Thyroid gland (tissue), 4 donors: ENCODE data around the gene EHD2. TPM values are rescaled to one million over a fixed set of nuclear protein-coding genes. Genes with fewer than 3 reads are reported as not detected.

Experiments
- DNase-seq, 2 donors: peaks; one replicate each; pipeline ENCODE4 v3.0.0-alpha.2; 2019
- H3K27ac ChIP-seq, 3 donors: fragments of 200-600 bp; sonication (generic); 1 replicate in 2 of 3; 2 replicates in 1 of 3; pipeline ENCODE4 v1.5.1; 2016 to 2019; ENCODE audit warnings: mild to moderate bottlenecking in 1 of 3, moderate library complexity in 1 of 3
- H3K27me3 ChIP-seq: fragments of 200-600 bp; sonication (generic); one replicate; pipeline ENCODE4 v1.5.1; 2019
- H3K36me3 ChIP-seq, 2 donors: fragments of 200-600 bp; sonication (generic); one replicate each; pipeline ENCODE4 v1.5.1; 2016 to 2019
- H3K4me1 ChIP-seq, 2 donors: fragments of 200-600 bp; sonication (generic); one replicate each; pipeline ENCODE4 v1.5.1; 2017 to 2019
- H3K4me3 ChIP-seq, 3 donors: fragments of 200-600 bp; sonication (generic); replicated peaks in 1 of 3; 1 replicate in 2 of 3; 2 replicates in 1 of 3; pipeline ENCODE4 v1.5.1; 2016; ENCODE audit warnings: mild to moderate bottlenecking in 1 of 3
- H3K9me3 ChIP-seq: fragments of 200-600 bp; sonication (generic); one replicate; pipeline ENCODE4 v1.5.1; 2017
- CTCF ChIP-seq, 6 experiments: fragments of 200-600 bp in 3 of 6; fragments of 450-650 bp in 3 of 6; sonication (generic) in 3 of 6; IDR thresholded peaks; one replicate each; pipeline ENCODE4 v1.5.1; 2016 to 2019; ENCODE audit warnings: antibody characterized with exemption in 6 of 6, mild to moderate bottlenecking in 2 of 6, inconsistent platforms in 1 of 6, moderate library complexity in 1 of 6
- POLR2A ChIP-seq, 2 donors: fragments of 450-650 bp; IDR thresholded peaks; one replicate each; pipeline ENCODE4 v1.6.1; 2017; ENCODE audit warnings: antibody characterized with exemption in 2 of 2, mild to moderate bottlenecking in 2 of 2, moderate library complexity in 1 of 2
- WGBS, 2 donors: methylation state at CpG; one replicate each; pipeline ENCODE4 v1.1.5; 2017; 5-methylcytosine and 5-hydroxymethylcytosine counted together
- intact Hi-C: fragments of 100-400 bp; cut with DNase I; formaldehyde crosslinking; loops from one replicate; pipeline ENCODE4 v1.15.1; 2023
- total RNA-seq, 4 donors: library from RNA; depleted of rRNA; stranded (reverse); fragments of >200 nt; gene quantifications; one replicate each; pipeline ENCODE4 v1.2.3, GENCODE V29; 2016

The EHD2 gene
- total RNA-seq, 4 donors from 2014 or later = 41.9 to 48.0 (median 44.3) TPM

- Histone ChIP-seq H3K36me3 (peaks cover 8 to 13% of the 10 kb centered on the region in 2 donors), H3K27ac (no peak overlapping the region), H3K4me1 (no peaks in the 10 kb centered on the region), H3K27me3 (no peaks in the 10 kb centered on the region), H3K4me3 (no peak overlapping the region), H3K9me3 (no peaks in the 10 kb centered on the region)
- no peak for DNase-seq
- intact Hi-C loops = no loop called here
- 96 to 99% methylated on average over 2 of the region's 2 CpGs for WGBS, 2 donors
- TF ChIP-seq POLR2A (IDR thresholded peaks at IDR 0.05) (no peak), CTCF (IDR thresholded peaks at IDR 0.05) (no peak)
These were observed 41.7 kb upstream of the EHD2 start for GRCh38 chr19:47671499-47671898.

GRCh38 chr19:47673426-47673825, 39.8 kb upstream of the EHD2 start:
- Histone ChIP-seq H3K36me3 (peaks cover 8 to 17% of the 10 kb centered on the region in 2 donors), H3K27ac (no peak overlapping the region), H3K27me3 (no peaks in the 10 kb centered on the region), H3K4me1 (no peaks in the 10 kb centered on the region), H3K9me3 (no peaks in the 10 kb centered on the region), H3K4me3 (no peak overlapping the region)
- DNase-seq = no peak
- intact Hi-C loops = no loop called here
- no peak for TF ChIP-seq CTCF (IDR thresholded peaks at IDR 0.05)
- WGBS, 2 donors = 96% methylated on average over 7 of the region's 7 CpGs

DNA sequence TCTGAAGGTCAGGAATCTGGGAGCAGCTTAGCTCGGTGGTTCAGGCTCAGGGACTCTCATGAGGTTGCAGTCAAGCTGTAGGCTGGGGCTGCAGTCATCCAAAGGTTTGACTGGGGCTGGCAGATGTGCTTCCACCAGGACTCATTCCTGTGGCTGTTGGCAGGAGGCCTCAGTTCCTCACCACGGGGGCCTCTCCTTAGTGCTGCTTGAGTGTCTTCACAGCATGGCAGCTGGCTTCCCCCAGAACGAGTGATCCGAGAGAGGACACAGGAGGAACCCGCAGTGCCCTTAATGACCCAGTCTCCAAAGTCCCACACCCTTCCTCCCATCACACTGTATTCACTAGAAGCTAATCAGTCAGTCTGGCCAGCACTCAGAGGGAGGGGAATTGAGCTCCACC, 38.7 kb upstream of the EHD2 start:
- Histone ChIP-seq H3K27me3 (no peaks in the 10 kb centered on the region), H3K27ac (no peak overlapping the region), H3K36me3 (peaks cover 12 to 22% of the 10 kb centered on the region in 2 donors), H3K9me3 (no peaks in the 10 kb centered on the region), H3K4me3 (no peak overlapping the region), H3K4me1 (no peaks in the 10 kb centered on the region)
- no peak for DNase-seq
- 83 to 89% methylated on average over 2 to 5 of the region's 5 CpGs for WGBS, 2 donors
- intact Hi-C loops = no loop called here
- TF ChIP-seq POLR2A (IDR thresholded peaks at IDR 0.05) = no peak
- no peak for TF ChIP-seq CTCF (IDR thresholded peaks at IDR 0.05)

- Histone ChIP-seq H3K27ac (no peak overlapping the region), H3K9me3 (no peaks in the 10 kb centered on the region), H3K27me3 (no peaks in the 10 kb centered on the region), H3K4me3 (no peak overlapping the region), H3K4me1 (no peaks in the 10 kb centered on the region), H3K36me3 (peaks cover 19 to 29% of the 10 kb centered on the region in 2 donors)
- DNase-seq = no peak
- WGBS, 2 donors = 92 to 94% methylated on average over 12 of the region's 12 CpGs
- intact Hi-C loops = no loop called here
- TF ChIP-seq POLR2A (IDR thresholded peaks at IDR 0.05) (no peak), CTCF (IDR thresholded peaks at IDR 0.05) (no peak)
These were observed 38.0 kb upstream of the EHD2 start for GRCh38 chr19:47675271-47675670.

- TF ChIP-seq POLR2A (IDR thresholded peaks at IDR 0.05) (no peak), CTCF (IDR thresholded peaks at IDR 0.05) (no peak)
- H3K9me3 ChIP-seq = no peaks in the 10 kb centered on the region
- peaks cover 25 to 35% of the 10 kb centered on the region in 2 donors for H3K36me3 ChIP-seq
- no peak for DNase-seq
- no peaks in the 10 kb centered on the region for H3K27me3 ChIP-seq
- 93 to 95% methylated on average over 6 to 8 of the region's 8 CpGs for WGBS, 2 donors
- no peak overlapping the region for H3K4me3 ChIP-seq
- H3K4me1 ChIP-seq = no peaks in the 10 kb centered on the region
- no peak overlapping the region for H3K27ac ChIP-seq
- intact Hi-C loops = no loop called here
These were observed 37.4 kb upstream of the EHD2 start for GRCh38 chr19:47675859-47676258.
